Naive B cell (primary cell): ENCODE results near the gene CCDC69. TPM values are rescaled to one million over a fixed set of nuclear protein-coding genes. Genes with fewer than 3 reads are reported as not detected.
"Not testable (repeated sequence)": the region's sequence is repeated elsewhere in the genome, so short reads cannot be mapped to it uniquely, and the experiment has no call there.

Source experiments
- ATAC-seq, 2 donors: fragments of 150-1000 bp; cut with Tn5 transposase; 2 replicates each; pipeline ENCODE4 v1.10.0; 2021; ENCODE audit warnings: low read depth in 2 of 2, mild to moderate bottlenecking in 2 of 2, moderate library complexity in 2 of 2
- DNase-seq: peaks from one replicate; pipeline ENCODE4 v3.0.0; 2022
- H3K27ac Mint-ChIP-seq, 6 donors: one replicate each; pipeline ENCODE4 v1.8.0; 2020 to 2022; ENCODE audit warnings: mild to moderate bottlenecking in 6 of 6, mixed read lengths in 6 of 6, moderate library complexity in 5 of 6, inconsistent platforms in 2 of 6
- H3K27me3 Mint-ChIP-seq, 3 donors: one replicate each; pipeline ENCODE4 v1.8.0; 2021 to 2022; ENCODE audit warnings: mixed read lengths in 3 of 3, mild to moderate bottlenecking in 1 of 3
- H3K36me3 Mint-ChIP-seq, 2 donors: one replicate each; pipeline ENCODE4 v1.8.0; 2020 to 2022; ENCODE audit warnings: mixed read lengths in 2 of 2, inconsistent platforms in 1 of 2, mild to moderate bottlenecking in 1 of 2
- H3K4me1 Mint-ChIP-seq, 3 donors: one replicate each; pipeline ENCODE4 v1.8.0; 2020 to 2022; ENCODE audit warnings: mixed read lengths in 3 of 3, inconsistent platforms in 1 of 3, mild to moderate bottlenecking in 1 of 3, moderate library complexity in 1 of 3
- H3K4me3 Mint-ChIP-seq, 8 donors: one replicate each; pipeline ENCODE4 v1.8.0; 2020 to 2022; ENCODE audit warnings: mild to moderate bottlenecking in 8 of 8, mixed read lengths in 8 of 8, moderate library complexity in 8 of 8, inconsistent platforms in 2 of 8
- H3K9me3 Mint-ChIP-seq, 7 donors: one replicate each; pipeline ENCODE4 v1.8.0; 2020 to 2022; ENCODE audit warnings: mixed read lengths in 7 of 7, mild to moderate bottlenecking in 5 of 7, inconsistent platforms in 2 of 7, moderate library complexity in 1 of 7
- polyA plus RNA-seq, 6 donors: library from polyadenylated mRNA; unstranded; fragments of 300-500 nt; fragmentation: Illumina TruSeq; gene quantifications; one replicate each; pipeline ENCODE4 v1.2.3, GENCODE V29; 2021; ENCODE audit warnings: low read depth in 6 of 6

CCDC69 gene, protein sequence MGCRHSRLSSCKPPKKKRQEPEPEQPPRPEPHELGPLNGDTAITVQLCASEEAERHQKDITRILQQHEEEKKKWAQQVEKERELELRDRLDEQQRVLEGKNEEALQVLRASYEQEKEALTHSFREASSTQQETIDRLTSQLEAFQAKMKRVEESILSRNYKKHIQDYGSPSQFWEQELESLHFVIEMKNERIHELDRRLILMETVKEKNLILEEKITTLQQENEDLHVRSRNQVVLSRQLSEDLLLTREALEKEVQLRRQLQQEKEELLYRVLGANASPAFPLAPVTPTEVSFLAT
- polyA plus RNA-seq, result 100 to 1,000 TPM in 3 of 6 donors, 10 to 100 TPM in 3; 76.4 to 143 (median 98.1) TPM

DNA sequence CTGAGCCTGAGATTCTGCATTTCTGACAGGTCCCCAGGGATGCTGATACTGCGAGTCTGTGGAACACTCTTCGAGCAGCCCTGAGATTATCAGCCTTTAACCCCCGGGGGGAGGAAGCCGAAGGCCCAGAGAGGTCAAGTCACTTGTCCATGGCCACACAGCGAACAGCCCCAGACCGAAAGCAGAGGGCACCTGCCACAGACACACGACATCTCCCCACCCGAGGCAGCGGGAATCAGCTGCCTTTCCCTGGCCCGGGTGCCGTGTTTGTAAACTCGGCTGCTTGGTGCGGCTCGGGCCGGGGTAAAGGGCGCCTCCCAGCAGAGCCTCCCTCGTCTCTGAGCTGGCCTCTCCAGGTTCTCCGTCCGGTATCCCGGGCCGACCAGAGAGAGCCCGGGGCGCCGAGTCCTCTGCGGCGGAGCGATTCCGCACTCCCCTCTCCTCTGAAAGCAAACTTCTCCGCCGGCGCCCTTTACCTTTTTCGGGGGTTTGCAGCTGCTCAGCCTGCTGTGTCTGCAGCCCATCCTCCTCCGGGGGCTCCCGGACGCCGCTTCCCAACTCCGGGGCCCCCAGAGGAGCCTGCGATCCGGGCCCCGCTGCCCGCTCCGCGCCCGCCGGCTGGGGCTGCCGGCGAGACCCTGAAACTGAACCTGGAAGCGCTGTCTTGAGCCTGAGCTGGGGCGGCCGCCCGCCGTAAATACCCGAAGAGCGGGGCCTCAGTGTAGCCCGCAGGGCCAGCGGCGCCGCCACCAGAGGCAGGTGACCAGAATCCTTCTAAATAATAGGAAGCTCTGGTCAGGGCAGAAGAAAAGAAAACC, at the start of gene CCDC69:
TSS of gene CCDC69 (minus strand) at position 646 of the 818 bp plus-strand sequence. CDS start at position 524, 122 bp downstream.
- peak within 1 kb of the TSS; percentile 96 to 99 (median 98) for H3K27ac Mint-ChIP-seq
- no peaks in the 10 kb centered on the region for H3K9me3 Mint-ChIP-seq
- H3K27me3 Mint-ChIP-seq, result no peaks in the 10 kb centered on the region
- DNase-seq (peak; percentile 61), ATAC-seq (peak; percentile 62 to 67)
- peak within 1 kb of the TSS; percentile 78 to 96 (median 90) for H3K4me3 Mint-ChIP-seq
- H3K4me1 Mint-ChIP-seq, result peaks cover 56 to 81% (median 78%) of the 10 kb centered on the region in 3 donors
- H3K36me3 Mint-ChIP-seq, result peaks cover 11 to 16% of the 10 kb centered on the region in 2 donors

DNA sequence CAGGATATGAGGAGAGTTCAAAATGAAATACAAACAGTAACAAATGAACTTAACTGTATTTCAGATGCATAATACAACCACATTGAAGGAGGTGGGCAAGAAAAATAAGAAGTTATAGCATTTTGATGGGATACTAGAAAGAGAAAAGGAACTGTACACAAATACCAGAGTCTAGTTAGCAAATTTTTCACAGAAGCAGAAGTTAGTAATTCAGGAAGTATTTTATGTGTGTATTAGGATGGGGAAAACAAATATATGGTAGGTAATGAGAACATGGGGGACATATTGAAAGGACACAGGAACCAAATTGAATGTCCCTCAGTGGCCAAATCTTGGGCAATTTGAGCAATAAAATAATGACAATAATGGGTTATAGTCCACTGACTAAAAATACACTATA, 47.4 kb upstream of the CCDC69 start:
- H3K4me3 Mint-ChIP-seq, result no peak overlapping the region
- H3K4me1 Mint-ChIP-seq, result peaks cover 0 to 10% (median 0%) of the 10 kb centered on the region in 3 donors
- H3K27ac Mint-ChIP-seq, result no peak overlapping the region
- no peaks in the 10 kb centered on the region for H3K27me3 Mint-ChIP-seq
- H3K36me3 Mint-ChIP-seq, result peaks cover 11 to 12% of the 10 kb centered on the region in 2 donors
- H3K9me3 Mint-ChIP-seq, result no peaks in the 10 kb centered on the region
- ATAC-seq (peak in 1 of 2 donors; percentile 37), DNase-seq (no peak)

DNA sequence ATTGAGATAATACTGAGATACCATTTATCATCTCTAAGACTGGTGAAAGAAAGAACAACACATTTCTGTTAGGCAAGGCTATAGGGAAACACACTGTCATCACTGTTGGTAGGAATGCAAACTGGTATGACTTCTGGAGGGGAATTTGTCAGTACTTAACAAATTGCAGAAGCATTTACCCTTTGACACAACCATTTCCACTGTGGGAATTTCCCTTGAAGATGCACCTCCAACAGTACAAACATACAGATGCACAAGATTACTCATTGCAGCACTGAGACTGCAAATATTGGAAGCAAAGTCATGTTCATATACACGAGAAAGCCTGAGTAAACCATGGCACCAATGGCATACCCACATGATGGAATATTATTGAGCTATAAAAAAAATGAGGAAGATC, 46.7 kb upstream of the CCDC69 start:
- peak; percentile 93 to 94 for ATAC-seq
- Mint-ChIP-seq H3K4me1 (peaks cover 0 to 10% (median 0%) of the 10 kb centered on the region in 3 donors), H3K27me3 (no peaks in the 10 kb centered on the region), H3K27ac (no peak overlapping the region), H3K9me3 (no peaks in the 10 kb centered on the region), H3K36me3 (peaks cover 12 to 15% of the 10 kb centered on the region in 2 donors), H3K4me3 (no peak overlapping the region)
- no peak for DNase-seq

DNA sequence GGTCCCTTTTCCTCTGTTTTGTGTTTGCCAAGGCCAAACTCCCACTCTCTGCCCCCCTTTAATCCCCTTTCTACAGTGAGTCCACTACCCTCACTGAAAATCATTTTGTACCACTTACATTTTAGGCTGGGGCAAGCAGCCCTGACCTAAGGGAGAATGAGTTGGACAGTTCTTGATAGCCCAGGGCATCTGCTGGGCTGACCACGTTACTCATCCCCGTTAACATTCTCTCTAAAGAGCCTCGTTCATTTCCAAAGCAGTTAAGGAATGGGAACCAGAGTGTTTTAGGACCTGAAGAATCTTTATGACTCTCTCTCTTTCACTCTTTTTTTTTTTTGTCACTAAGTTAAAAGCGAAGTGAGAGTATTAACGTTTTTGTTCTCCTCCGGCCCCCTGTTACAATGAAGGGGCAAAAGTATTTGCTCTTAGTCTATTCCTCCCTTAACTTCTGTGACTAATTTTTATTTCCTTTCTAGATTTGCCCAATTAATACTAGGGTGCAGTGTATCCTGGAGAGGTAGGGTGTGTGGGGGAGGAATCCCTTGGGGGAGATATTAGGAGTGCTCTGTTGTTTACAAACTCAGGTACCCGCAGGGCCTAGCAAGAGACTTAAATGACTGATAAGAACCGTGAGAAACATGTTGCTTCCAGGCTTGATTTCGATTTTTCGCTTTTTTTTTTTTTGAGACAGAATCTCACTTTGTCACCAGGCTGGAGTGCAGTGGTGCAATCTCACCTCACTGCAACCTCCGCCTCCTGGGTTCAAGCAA, 43.8 kb upstream of the CCDC69 start:
- DNase-seq (no peak), ATAC-seq (no peak)
- H3K36me3 Mint-ChIP-seq, result peaks cover 12 to 33% of the 10 kb centered on the region in 2 donors
- H3K27me3 Mint-ChIP-seq, result no peaks in the 10 kb centered on the region
- H3K4me3 Mint-ChIP-seq, result no peak overlapping the region
- no peaks in the 10 kb centered on the region for H3K9me3 Mint-ChIP-seq
- H3K4me1 Mint-ChIP-seq, result peaks cover 18 to 24% (median 19%) of the 10 kb centered on the region in 3 donors
- H3K27ac Mint-ChIP-seq, result peak overlapping the region in 4 of 6 donors; percentile 35 to 92 (median 58)

DNA sequence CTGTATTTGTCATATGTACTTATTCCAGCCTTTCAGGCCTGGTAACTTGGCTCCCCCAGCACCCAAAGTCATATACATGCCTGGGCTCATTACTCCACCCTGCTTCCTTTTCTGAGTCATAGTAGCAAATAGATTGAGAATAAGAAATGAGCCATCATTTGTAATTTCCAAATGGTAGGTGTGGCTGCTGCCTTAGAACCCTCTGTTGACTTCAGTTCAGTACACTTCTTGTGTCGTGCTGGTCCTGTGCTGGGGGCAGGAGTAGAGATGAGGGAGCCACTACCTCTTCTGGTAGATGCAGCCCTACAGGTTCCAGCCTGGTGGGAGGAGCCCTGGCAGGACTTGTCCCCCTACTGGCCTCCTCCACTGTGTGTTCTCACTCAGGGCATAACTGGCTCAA, 40.2 kb upstream of the CCDC69 start:
- DNase-seq (no peak), ATAC-seq (no peak)
- Mint-ChIP-seq H3K4me1 (peaks cover 35 to 41% (median 40%) of the 10 kb centered on the region in 3 donors), H3K4me3 (peak overlapping the region in 1 of 8 donors; percentile 40), H3K27ac (peak overlapping the region; percentile 74 to 92 (median 86)), H3K36me3 (peaks cover 19 to 43% of the 10 kb centered on the region in 2 donors), H3K9me3 (no peaks in the 10 kb centered on the region), H3K27me3 (no peaks in the 10 kb centered on the region)

DNA sequence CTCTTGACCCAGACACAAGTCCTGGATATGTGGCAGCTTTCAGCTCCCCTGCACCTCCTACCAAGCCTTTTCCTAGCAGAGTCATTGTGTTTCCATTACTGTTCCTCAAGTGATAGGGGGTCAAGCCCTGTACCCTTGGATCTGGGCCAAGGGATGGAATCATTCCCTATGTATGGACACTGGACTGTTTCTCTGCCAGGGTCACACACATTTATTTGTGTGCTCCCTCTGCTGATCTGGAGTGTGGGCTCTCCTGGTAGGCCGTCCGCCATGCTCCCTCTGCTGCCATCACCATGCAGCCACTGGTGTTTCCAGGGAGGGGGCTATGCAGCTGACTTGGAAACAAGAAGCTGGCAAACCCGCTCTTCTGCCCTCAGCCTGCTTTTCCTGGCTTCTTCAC, 38.6 kb upstream of the CCDC69 start:
- Mint-ChIP-seq H3K27ac (peak overlapping the region; percentile 10 to 85 (median 76)), H3K27me3 (no peaks in the 10 kb centered on the region), H3K9me3 (no peaks in the 10 kb centered on the region), H3K36me3 (peaks cover 18 to 51% of the 10 kb centered on the region in 2 donors), H3K4me3 (peak overlapping the region in 1 of 8 donors; percentile 35), H3K4me1 (peaks cover 51 to 57% (median 56%) of the 10 kb centered on the region in 3 donors)
- no peak for ATAC-seq
- DNase-seq, result no peak

DNA sequence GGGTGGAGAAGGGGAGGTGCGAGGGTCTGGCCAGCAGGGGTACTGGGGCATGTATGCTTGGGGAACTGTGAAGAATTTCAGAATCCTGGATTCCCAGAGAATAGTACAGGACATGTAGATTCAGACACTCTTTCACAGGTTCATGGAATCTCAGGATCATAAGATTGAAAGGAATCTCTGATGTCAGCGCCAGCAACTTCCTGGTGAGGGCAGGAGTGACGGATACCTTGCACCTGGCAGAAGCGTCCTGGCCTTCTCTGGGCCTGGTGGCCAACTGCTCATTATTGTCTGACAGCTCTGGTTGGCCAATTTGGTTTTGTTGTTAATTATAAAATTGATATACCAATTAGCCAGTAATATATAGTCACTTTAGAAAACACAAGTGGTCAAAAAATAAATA, 36.0 kb upstream of the CCDC69 start:
- H3K9me3 Mint-ChIP-seq, result no peaks in the 10 kb centered on the region
- no peaks in the 10 kb centered on the region for H3K27me3 Mint-ChIP-seq
- peaks cover 10 to 29% of the 10 kb centered on the region in 2 donors for H3K36me3 Mint-ChIP-seq
- peak overlapping the region in 5 of 6 donors; percentile 33 to 92 (median 78) for H3K27ac Mint-ChIP-seq
- peaks cover 70 to 82% (median 80%) of the 10 kb centered on the region in 3 donors for H3K4me1 Mint-ChIP-seq
- DNase-seq (no peak), ATAC-seq (no peak)
- peak overlapping the region in 1 of 8 donors; percentile 40 for H3K4me3 Mint-ChIP-seq

DNA sequence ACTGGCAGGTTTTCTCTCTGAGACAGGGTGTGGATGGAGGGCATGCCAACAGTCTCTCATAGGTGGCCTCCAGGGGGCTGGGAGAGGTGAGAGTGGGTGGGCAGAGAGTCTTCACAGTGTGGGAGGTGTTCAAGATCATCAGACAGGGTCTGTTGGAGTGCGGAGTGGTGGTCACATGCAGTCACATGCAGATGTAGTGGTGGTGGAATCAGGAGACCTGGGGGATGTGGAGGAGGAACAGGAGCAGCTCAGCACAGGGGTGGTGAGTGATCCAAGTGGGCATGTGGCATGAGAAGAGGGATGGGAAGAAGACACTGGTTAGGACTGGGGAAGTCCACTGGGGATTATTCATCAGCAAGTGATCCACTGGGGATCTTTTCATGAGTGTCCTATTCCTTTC, 34.9 kb upstream of the CCDC69 start:
- no peak for DNase-seq
- Mint-ChIP-seq H3K36me3 (peaks cover 10 to 19% of the 10 kb centered on the region in 2 donors), H3K4me1 (peaks cover 63 to 83% (median 75%) of the 10 kb centered on the region in 3 donors), H3K27me3 (no peaks in the 10 kb centered on the region), H3K4me3 (peak overlapping the region in 6 of 8 donors; percentile 53 to 97 (median 82)), H3K27ac (peak overlapping the region; percentile 10 to 99 (median 94)), H3K9me3 (no peaks in the 10 kb centered on the region)
- no peak for ATAC-seq

DNA sequence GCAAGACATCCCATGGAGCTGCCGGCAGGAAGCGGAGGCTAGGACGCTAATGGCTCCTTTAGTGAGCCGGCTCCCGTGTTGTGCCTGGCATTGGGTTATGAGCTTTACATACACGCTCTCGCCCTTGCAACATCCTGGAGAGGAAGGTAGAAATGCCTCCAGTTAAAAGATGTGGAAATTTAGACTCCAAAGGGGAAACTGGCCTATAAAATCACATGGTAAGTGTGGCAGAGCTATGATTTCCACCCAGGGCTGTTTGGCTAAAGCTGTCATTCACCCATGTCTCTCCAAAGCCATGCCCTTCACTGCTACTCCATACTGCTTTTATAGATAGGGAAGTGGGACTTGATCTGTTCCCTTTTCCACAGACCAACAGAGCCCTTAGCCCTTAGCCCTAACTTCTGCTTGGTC, 34.3 kb upstream of the CCDC69 start:
- DNase-seq, result no peak
- Mint-ChIP-seq H3K9me3 (no peaks in the 10 kb centered on the region), H3K4me3 (peak overlapping the region in 7 of 8 donors; percentile 81 to 99 (median 90)), H3K4me1 (peaks cover 61 to 84% (median 74%) of the 10 kb centered on the region in 3 donors), H3K36me3 (peaks cover 10 to 19% of the 10 kb centered on the region in 2 donors), H3K27ac (peak overlapping the region; percentile 92 to 99 (median 99)), H3K27me3 (no peaks in the 10 kb centered on the region)
- no peak for ATAC-seq

DNA sequence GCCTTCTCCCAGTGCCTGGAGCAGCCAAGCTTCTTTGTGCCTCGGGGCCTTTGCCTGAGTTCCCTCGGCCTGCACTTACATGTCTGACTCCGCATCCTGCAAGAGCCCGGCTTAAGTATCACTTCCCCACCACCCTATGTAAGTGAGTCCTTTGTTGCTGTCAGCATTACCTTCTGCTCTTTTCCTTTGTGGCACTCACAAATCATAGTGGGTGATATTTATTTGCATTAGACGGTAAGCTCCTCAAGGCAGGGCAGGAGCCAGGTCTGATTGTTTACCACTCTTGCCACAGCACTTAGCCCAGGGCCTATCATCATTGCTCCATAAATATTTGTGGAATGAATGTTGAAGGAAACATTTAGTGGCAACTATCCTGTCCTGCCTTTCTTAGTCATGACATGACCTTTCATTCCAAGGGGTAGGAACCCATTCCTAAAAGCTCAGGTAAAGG, 33.9 kb upstream of the CCDC69 start:
- ATAC-seq (peak; percentile 47 to 53), DNase-seq (peak; percentile 69)
- Mint-ChIP-seq H3K4me3 (peak overlapping the region; percentile 81 to 99 (median 89)), H3K27me3 (no peaks in the 10 kb centered on the region), H3K36me3 (peaks cover 10 to 19% of the 10 kb centered on the region in 2 donors), H3K27ac (peak overlapping the region; percentile 92 to 99 (median 99)), H3K9me3 (no peaks in the 10 kb centered on the region), H3K4me1 (peaks cover 61 to 83% (median 72%) of the 10 kb centered on the region in 3 donors)

DNA sequence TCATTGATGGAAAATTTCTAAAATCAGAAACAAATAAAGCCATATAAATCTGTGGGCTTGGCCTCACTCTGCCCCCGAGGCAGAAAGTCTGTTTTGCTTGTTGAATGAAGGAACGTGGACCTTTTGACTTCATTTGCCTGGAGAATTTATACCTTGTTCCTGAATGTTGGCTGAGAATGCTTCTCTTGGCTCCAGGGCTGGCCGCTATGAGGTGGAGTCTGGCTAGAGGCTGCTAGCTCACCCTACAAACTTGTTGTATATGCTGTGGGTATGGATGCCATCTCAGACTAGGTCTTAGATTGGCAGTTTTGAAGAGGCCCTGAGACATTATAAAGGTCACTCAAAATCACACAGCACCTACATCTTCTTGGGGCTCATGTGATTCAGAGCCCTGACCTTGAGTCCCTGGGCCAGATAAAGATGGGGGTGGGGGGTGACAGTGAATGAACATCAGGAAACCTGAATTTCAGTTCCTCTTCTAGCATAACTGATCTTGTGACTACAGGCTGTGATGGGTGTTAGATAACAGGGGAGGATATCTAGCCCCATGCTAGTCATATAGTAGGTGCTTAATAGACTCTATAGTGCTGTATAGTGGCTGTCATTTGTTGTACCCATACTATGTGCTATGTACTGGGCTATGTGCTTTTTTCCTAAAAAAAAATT, 31.9 kb upstream of the CCDC69 start:
- H3K4me1 Mint-ChIP-seq, result peaks cover 54 to 83% (median 67%) of the 10 kb centered on the region in 3 donors
- H3K27ac Mint-ChIP-seq, result peak overlapping the region; percentile 92 to 99 (median 99)
- H3K9me3 Mint-ChIP-seq, result no peaks in the 10 kb centered on the region
- DNase-seq (peak; percentile 79), ATAC-seq (peak; percentile 55 to 58)
- H3K27me3 Mint-ChIP-seq, result no peaks in the 10 kb centered on the region
- H3K36me3 Mint-ChIP-seq, result peaks cover 3 to 12% of the 10 kb centered on the region in 2 donors
- H3K4me3 Mint-ChIP-seq, result peak overlapping the region; percentile 82 to 99 (median 90)

DNA sequence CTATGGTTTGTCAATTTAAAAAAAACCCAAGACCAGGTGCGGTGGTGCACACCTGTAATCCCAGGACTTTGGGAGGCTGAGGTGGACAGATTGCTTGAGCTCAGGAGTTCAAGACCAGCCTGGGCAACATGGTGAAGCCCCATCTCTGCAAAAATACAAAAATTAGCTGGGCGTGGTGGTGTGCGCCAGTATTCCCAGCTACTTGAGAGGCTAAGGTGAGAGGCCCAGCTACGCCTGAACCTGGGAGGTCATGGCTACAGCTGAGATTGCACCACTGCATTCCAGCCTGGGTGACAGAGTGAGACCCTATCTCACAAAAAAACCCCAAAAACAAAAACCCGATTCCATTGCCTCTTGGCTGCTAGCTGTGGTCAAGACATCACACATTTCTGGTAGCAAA, 31.1 kb upstream of the CCDC69 start:
- ATAC-seq, H3K27me3 Mint-ChIP-seq, H3K9me3 Mint-ChIP-seq, DNase-seq: not testable (repeated sequence)
- H3K27ac Mint-ChIP-seq, result peak overlapping the region; percentile 92 to 99 (median 99)
- H3K4me1 Mint-ChIP-seq, result peaks cover 61 to 87% (median 73%) of the 10 kb centered on the region in 3 donors
- H3K4me3 Mint-ChIP-seq, result peak overlapping the region; percentile 87 to 99 (median 94)
- peaks cover 3 to 12% of the 10 kb centered on the region in 2 donors for H3K36me3 Mint-ChIP-seq
